ENCODE results near the gene DCAF11. TPM values are rescaled to one million over a fixed set of nuclear protein-coding genes. Genes with fewer than 3 reads are reported as not detected.

DCAF11 gene
- total and polyA plus RNA-seq, 2 of the 13 experiments (the other 11 are each of a cell fraction or from before 2014, with no cell fraction given) = 150 to 257 TPM

GRCh38 chr14:24100197-24100981 lies 14.2 kb upstream of the DCAF11 start (continued):
- TF ChIP-seq BRF2 (CRISPR knock-in tag; IDR thresholded peaks at IDR 0.05) (0 out of 2 replicates have a peak, but pooled peaks have one; percentile 9), ZNF503 (CRISPR knock-in tag; IDR thresholded peaks at IDR 0.05) (no peak), RBFOX2 (IDR thresholded peaks at IDR 0.05; ENCODE audit: low read depth, low read length) (peak; percentile 57; the same call in 1 of the 2 replicates), ZNF678 (CRISPR knock-in tag; IDR thresholded peaks at IDR 0.05) (0 out of 2 replicates have a peak, but pooled peaks have one; percentile 26), ZSCAN29 (CRISPR knock-in tag; conservative IDR thresholded peaks at IDR 0.05) (0 out of 2 replicates have a peak, but pooled peaks have one; percentile 53), TEAD3 (CRISPR knock-in tag; optimal IDR thresholded peaks at IDR 0.05; ENCODE audit: borderline replicate concordance) (peak; percentile 17), ATF2 (CRISPR knock-in tag; IDR thresholded peaks at IDR 0.05) (peak; percentile 30; the same call in 1 of the 2 replicates), ZNF878 (CRISPR knock-in tag; IDR thresholded peaks at IDR 0.05) (no peak), POLR2AphosphoS5 (IDR thresholded peaks at IDR 0.05; ENCODE audit: low read depth, low read length) (peak; percentile 16; the same call in 1 of the 2 replicates), PAXIP1 (CRISPR knock-in tag; conservative IDR thresholded peaks at IDR 0.05) (peak; percentile 44; the same call in 1 of the 2 replicates), FOXK1 (CRISPR knock-in tag; IDR thresholded peaks at IDR 0.05; ENCODE audit: borderline replicate concordance, low read depth) (0 out of 2 replicates have a peak, but pooled peaks have one; percentile 12), IRF2 (CRISPR knock-in tag; IDR thresholded peaks at IDR 0.05) (no peak), PAF1 (CRISPR knock-in tag; IDR thresholded peaks at IDR 0.05) (peak; percentile 93; the same call in 1 of the 2 replicates), ZNF710 (CRISPR knock-in tag; IDR thresholded peaks at IDR 0.05; ENCODE audit: borderline replicate concordance) (0 out of 2 replicates have a peak, but pooled peaks have one; percentile 18), HNF4G (IDR thresholded peaks at IDR 0.05; ENCODE audit: borderline replicate concordance, low read depth, low read length) (peak; percentile 13; the same call in 1 of the 2 replicates), HNF4G (CRISPR knock-in tag; IDR thresholded peaks at IDR 0.05; ENCODE audit: borderline replicate concordance, low read depth) (no peak)
